H1 (cell line): Measurements from ENCODE around the gene ETNPPL. TPM values are rescaled to one million over a fixed set of nuclear protein-coding genes. Genes with fewer than 3 reads are reported as not detected.

Experiments used
- BRCA1 ChIP-seq: IDR thresholded peaks from 2 replicates; pipeline ENCODE4 v1.6.1; 2012; ENCODE audit warnings: low read depth, low read length, improper control_type of control experiment
- TAF7 ChIP-seq: optimal IDR thresholded peaks from 2 replicates; pipeline ENCODE3; 2011; ENCODE audit warnings: low read depth, mild to moderate bottlenecking, inconsistent platforms, low read length, moderate library complexity, borderline replicate concordance
- TBP ChIP-seq: IDR thresholded peaks from 2 replicates; pipeline ENCODE4 v1.6.1; 2011; ENCODE audit warnings: low read depth, low read length, improper control_type of control experiment
- polyA plus RNA-seq, 7 experiments: library from polyadenylated mRNA; depleted of rRNA in 3 of 7; stranded (reverse) in 5 of 7; unstranded in 2 of 7; fragments of >200 nt in 5 of 7; fragments of 200-250 nt in 2 of 7; gene quantifications; 1 replicate in 5 of 7; 2 replicates in 1 of 7; 4 replicates in 1 of 7; pipeline versions ENCODE4 v1.2.1 to v1.2.3, GENCODE V29; 2011 to 2013; ENCODE audit warnings: missing spikeins in 2 of 7, mixed read lengths in 2 of 7
- total RNA-seq: library from RNA; stranded (reverse); fragmentation: NEBNext Ultra II Directional; extraction: Animal tissue kit (Norgen Biotek cat#: 25700); gene quantifications from 2 replicates; pipeline ENCODE4 v1.2.1, GENCODE V29; 2021

ETNPPL gene
- total and polyA plus RNA-seq, 2 of the 8 experiments (the other 6 are each of a cell fraction or from before 2014, with no cell fraction given) = 0.80 to 2.5 TPM

DNA sequence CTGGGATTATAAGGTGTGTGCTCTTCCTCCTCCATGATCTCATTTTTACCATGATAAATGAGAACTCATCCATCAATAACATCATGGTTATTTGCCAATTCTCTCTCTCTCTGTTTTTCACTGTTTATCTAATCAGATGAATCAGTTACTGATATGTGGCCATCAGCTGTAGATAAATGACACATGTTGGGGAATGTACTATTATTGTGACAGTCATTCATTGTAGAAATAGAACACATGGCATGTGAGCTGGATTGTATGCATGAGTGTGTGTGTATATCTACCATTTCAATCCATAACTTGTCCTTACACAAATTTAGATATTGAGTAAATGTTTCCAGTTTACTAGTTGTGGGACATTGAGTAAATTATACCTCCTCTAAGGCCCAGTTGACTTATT lies 59.5 kb downstream of the ETNPPL start (continued):
- TF ChIP-seq TAF7 = no peak
- no peak for TF ChIP-seq TBP
- TF ChIP-seq BRCA1 = no peak
